Epithelial cell of esophagus (primary cell): ENCODE data around the gene MCU.

ENCODE experiments used
- DNase-seq: peaks from one replicate; pipeline ENCODE4 v3.0.0; 2010; ENCODE audit warnings: low read depth
- H3K4me3 ChIP-seq: 2 replicates; pipeline ENCODE4 v1.5.1; 2011; ENCODE audit warnings: mild to moderate bottlenecking, low read length, control low read depth
- TF ChIP-seq, protein P1 (sequence below): IDR thresholded peaks from 2 replicates; pipeline ENCODE4 v1.5.1; 2011; ENCODE audit warnings: low read depth, mild to moderate bottlenecking, low read length, control low read depth, inconsistent platforms; ENCODE audit not compliant: insufficient read depth; ENCODE audit errors: missing control alignments

Gene MCU

GRCh38 chr10:72688208-72688651 is 3.7 kb upstream of the MCU start:
- DNase-seq, result peak; percentile 90
- TF ChIP-seq, protein P1, sequence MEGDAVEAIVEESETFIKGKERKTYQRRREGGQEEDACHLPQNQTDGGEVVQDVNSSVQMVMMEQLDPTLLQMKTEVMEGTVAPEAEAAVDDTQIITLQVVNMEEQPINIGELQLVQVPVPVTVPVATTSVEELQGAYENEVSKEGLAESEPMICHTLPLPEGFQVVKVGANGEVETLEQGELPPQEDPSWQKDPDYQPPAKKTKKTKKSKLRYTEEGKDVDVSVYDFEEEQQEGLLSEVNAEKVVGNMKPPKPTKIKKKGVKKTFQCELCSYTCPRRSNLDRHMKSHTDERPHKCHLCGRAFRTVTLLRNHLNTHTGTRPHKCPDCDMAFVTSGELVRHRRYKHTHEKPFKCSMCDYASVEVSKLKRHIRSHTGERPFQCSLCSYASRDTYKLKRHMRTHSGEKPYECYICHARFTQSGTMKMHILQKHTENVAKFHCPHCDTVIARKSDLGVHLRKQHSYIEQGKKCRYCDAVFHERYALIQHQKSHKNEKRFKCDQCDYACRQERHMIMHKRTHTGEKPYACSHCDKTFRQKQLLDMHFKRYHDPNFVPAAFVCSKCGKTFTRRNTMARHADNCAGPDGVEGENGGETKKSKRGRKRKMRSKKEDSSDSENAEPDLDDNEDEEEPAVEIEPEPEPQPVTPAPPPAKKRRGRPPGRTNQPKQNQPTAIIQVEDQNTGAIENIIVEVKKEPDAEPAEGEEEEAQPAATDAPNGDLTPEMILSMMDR, result no peak
- no peak overlapping the region for H3K4me3 ChIP-seq

GRCh38 chr10:72689660-72690059 is 2.3 kb upstream of the MCU start:
- no peak for DNase-seq

GRCh38 chr10:72690071-72690755 is 1.7 kb upstream of the MCU start:
- TF ChIP-seq, protein P1, result no peak
- H3K4me3 ChIP-seq, result no peak overlapping the region
- DNase-seq, result peak; percentile 32

More at GRCh38 chr10:72689660-72690059, 2.3 kb upstream of the MCU start:
- TF ChIP-seq, protein P1, result no peak
- H3K4me3 ChIP-seq, result no peak overlapping the region

- TF ChIP-seq, protein P1, result no peak
Measured at GRCh38 chr10:72691470-72691862, 477 bp upstream of the MCU start.

GRCh38 chr10:72692744-72692993 is 726 bp downstream of the MCU start:
- no peak for DNase-seq
- TF ChIP-seq, protein P1, result no peak
- H3K4me3 ChIP-seq, result peak overlapping the region; percentile 88

More at GRCh38 chr10:72691470-72691862, 477 bp upstream of the MCU start:
- H3K4me3 ChIP-seq, result peak overlapping the region; percentile 88
- DNase-seq, result no peak

DNA sequence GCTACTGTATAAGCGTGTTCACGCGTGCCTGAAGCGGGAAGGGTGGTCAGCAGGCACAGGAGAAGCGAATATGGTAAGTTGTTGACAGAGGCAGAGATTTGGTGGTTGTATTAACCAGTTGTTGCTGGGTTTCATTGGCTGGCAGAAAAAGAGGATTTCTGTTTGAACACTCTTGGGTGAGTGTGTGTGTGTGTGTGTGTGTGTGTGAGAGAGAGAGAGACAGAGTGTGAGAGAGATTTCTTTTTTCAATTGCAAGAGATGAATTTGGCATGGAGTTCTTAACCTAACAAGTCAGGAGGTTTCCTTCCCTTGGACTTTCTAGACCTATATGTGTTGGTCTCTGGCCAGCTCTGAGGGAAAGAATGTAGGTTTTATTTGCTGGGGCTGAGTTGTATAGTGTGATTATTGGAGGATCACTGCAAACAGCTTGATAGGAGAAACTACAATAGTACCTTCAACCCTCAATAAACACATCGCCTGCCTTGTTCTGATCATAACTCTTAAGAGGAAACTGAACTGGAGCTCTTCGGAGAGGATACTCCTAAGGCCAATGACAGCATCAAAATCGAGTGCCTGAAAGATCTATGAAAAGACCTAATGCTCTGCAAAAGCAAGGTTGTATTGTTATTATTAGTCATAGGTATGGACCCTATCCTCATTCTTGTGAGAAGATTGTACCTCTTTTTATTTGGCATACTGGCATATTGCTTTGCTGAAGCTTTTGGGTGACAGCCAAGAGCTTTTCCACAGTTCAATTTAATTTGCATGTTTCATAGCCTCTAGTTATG is 1.2 kb downstream of the MCU start:
- peak overlapping the region; percentile 88 for H3K4me3 ChIP-seq

More for the DNA sequence above, 1.2 kb downstream of the MCU start:
- TF ChIP-seq, protein P1, result no peak
- DNase-seq, result peak; percentile 13
